Skeletal muscle tissue (tissue), 4 donors: ENCODE measurements around the gene RNU11. TPM values are rescaled to one million over a fixed set of nuclear protein-coding genes. Genes with fewer than 3 reads are reported as not detected.

Experiments used
- H3K27ac ChIP-seq: one replicate; pipeline ENCODE4 v1.7.0; 2013; ENCODE audit warnings: mild to moderate bottlenecking, low read depth, low read length, inconsistent platforms
- H3K27me3 ChIP-seq, 3 donors: one replicate each; pipeline ENCODE4 v1.7.0; 2013; ENCODE audit warnings: low read length in 3 of 3; ENCODE audit not compliant: control insufficient read depth in 3 of 3, insufficient read depth in 3 of 3
- H3K36me3 ChIP-seq, 3 donors: one replicate each; pipeline ENCODE4 v1.7.0; 2013; ENCODE audit warnings: low read length in 3 of 3; ENCODE audit not compliant: control insufficient read depth in 3 of 3, insufficient read depth in 3 of 3
- H3K4me1 ChIP-seq, 3 donors: one replicate each; pipeline ENCODE4 v1.7.0; 2013; ENCODE audit warnings: low read length in 3 of 3, mild to moderate bottlenecking in 3 of 3; ENCODE audit not compliant: control insufficient read depth in 3 of 3, insufficient read depth in 3 of 3
- H3K4me3 ChIP-seq, 3 donors: one replicate each; pipeline ENCODE4 v1.7.0; 2013; ENCODE audit warnings: low read length in 3 of 3
- H3K9ac ChIP-seq, 3 donors: one replicate each; pipeline ENCODE4 v1.7.0; 2013; ENCODE audit warnings: low read length in 3 of 3, mild to moderate bottlenecking in 3 of 3, moderate library complexity in 2 of 3, low read depth in 1 of 3
- H3K9me3 ChIP-seq, 3 donors: one replicate each; pipeline ENCODE4 v1.7.0; 2013; ENCODE audit warnings: low read length in 3 of 3; ENCODE audit not compliant: control insufficient read depth in 3 of 3
- total RNA-seq: library from RNA; depleted of rRNA; stranded (reverse); fragments of >200 nt; gene quantifications from one replicate; pipeline ENCODE4 v1.2.3, GENCODE V29; 2014
- donor health status: Osteomylitis.

RNU11 gene
- not detected for total RNA-seq

DNA sequence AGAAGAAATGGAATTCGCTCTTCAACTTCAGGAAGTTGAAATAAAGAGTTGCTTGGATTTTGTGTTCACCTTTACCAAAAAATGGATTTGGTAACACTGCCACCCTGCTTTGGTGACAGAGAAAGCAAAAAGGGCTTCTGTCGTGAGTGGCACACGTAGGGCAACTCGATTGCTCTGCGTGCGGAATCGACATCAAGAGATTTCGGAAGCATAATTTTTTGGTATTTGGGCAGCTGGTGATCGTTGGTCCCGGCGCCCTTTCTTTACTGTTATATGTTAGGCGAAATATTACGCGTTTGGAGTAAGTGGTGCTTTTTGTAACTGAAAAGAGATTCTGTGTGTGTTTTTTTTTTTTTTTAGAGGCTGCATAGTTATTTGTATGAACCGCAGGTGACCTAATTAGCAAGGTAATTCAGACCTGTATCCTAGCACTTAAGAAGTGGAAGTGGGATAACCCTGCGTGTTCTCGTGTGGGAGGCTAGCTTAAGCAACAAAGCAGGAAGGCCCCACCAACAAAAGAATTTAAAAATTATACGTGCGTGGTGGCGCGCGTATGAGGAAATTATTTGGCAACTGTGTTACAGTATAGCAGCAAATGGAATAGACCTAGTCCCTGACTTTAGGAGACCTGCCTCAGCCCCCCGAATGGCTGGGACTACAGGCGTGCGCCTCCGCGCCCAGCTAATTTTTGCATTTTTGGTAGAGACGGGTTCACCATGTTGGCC is at the start of gene RNU11:
RNU11 (plus strand) TSS at position 127 of the 725 bp plus-strand sequence.
- peak within 1 kb of the TSS; percentile 82 to 96 (median 90) for H3K9ac ChIP-seq
- no peaks in the 10 kb centered on the region for H3K9me3 ChIP-seq
- no peaks in the 10 kb centered on the region for H3K36me3 ChIP-seq
- H3K27me3 ChIP-seq = no peaks in the 10 kb centered on the region
- peaks cover 15 to 35% (median 22%) of the 10 kb centered on the region in 3 donors for H3K4me1 ChIP-seq
- peak within 1 kb of the TSS; percentile 69 to 91 (median 86) for H3K4me3 ChIP-seq
- H3K27ac ChIP-seq = peak within 1 kb of the TSS; percentile 92

DNA sequence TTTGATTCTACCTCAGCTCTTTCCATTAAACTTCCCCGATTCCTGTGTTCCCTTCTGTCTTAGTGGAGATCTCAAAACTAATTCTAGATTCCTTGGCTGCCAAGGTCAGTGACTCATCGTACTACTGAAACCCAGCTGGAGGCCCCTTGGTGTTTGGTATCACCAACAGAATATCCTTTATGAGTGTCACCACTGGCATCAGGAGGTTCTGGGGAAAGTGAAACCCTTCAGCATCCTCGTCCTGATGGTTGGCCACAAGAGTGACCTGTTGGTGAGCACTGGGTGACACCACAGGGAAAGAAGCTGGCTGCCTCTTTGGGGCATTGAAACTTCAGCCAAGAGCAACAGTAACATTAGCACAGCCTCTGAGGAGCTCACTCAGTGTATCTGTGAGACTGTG is 46.7 kb upstream of the RNU11 start:
- Histone ChIP-seq H3K9ac (no peak overlapping the region), H3K9me3 (no peaks in the 10 kb centered on the region), H3K27me3 (no peaks in the 10 kb centered on the region), H3K4me3 (no peak overlapping the region), H3K4me1 (peaks cover 0 to 8% (median 7%) of the 10 kb centered on the region in 3 donors), H3K36me3 (peaks cover 24 to 29% (median 26%) of the 10 kb centered on the region in 3 donors), H3K27ac (no peak overlapping the region)

GRCh38 chr1:28602536-28603439 is 45.6 kb upstream of the RNU11 start:
- Histone ChIP-seq H3K27me3 (no peaks in the 10 kb centered on the region), H3K4me3 (no peak overlapping the region), H3K4me1 (peaks cover 0 to 8% (median 7%) of the 10 kb centered on the region in 3 donors), H3K9me3 (no peaks in the 10 kb centered on the region), H3K9ac (no peak overlapping the region), H3K27ac (no peak overlapping the region), H3K36me3 (peaks cover 33 to 36% (median 35%) of the 10 kb centered on the region in 3 donors)

GRCh38 chr1:28604411-28604810 is 44.0 kb upstream of the RNU11 start:
- no peak overlapping the region for H3K4me3 ChIP-seq
- H3K27ac ChIP-seq = no peak overlapping the region
- peaks cover 34 to 37% (median 36%) of the 10 kb centered on the region in 3 donors for H3K36me3 ChIP-seq
- no peak overlapping the region for H3K9ac ChIP-seq
- peaks cover 0 to 8% (median 7%) of the 10 kb centered on the region in 3 donors for H3K4me1 ChIP-seq
- no peaks in the 10 kb centered on the region for H3K9me3 ChIP-seq
- no peaks in the 10 kb centered on the region for H3K27me3 ChIP-seq

GRCh38 chr1:28604962-28605361 is 43.4 kb upstream of the RNU11 start:
- Histone ChIP-seq H3K27me3 (no peaks in the 10 kb centered on the region), H3K9ac (peak overlapping the region in 1 of 3 donors; percentile 16), H3K27ac (no peak overlapping the region), H3K4me3 (no peak overlapping the region), H3K4me1 (peaks cover 0 to 8% (median 7%) of the 10 kb centered on the region in 3 donors), H3K9me3 (no peaks in the 10 kb centered on the region), H3K36me3 (peaks cover 34 to 37% (median 36%) of the 10 kb centered on the region in 3 donors)

GRCh38 chr1:28606771-28607170 is 41.6 kb upstream of the RNU11 start:
- H3K36me3 ChIP-seq = peaks cover 41 to 47% (median 45%) of the 10 kb centered on the region in 3 donors
- H3K9ac ChIP-seq = no peak overlapping the region
- no peak overlapping the region for H3K27ac ChIP-seq
- H3K9me3 ChIP-seq = no peaks in the 10 kb centered on the region
- H3K27me3 ChIP-seq = no peaks in the 10 kb centered on the region
- no peak overlapping the region for H3K4me3 ChIP-seq
- H3K4me1 ChIP-seq = peaks cover 0 to 6% (median 6%) of the 10 kb centered on the region in 3 donors

- H3K9me3 ChIP-seq = no peaks in the 10 kb centered on the region
- H3K36me3 ChIP-seq = peaks cover 26 to 51% (median 42%) of the 10 kb centered on the region in 3 donors
- H3K4me1 ChIP-seq = no peaks in the 10 kb centered on the region
- H3K9ac ChIP-seq = no peak overlapping the region
- H3K27me3 ChIP-seq = no peaks in the 10 kb centered on the region
- no peak overlapping the region for H3K27ac ChIP-seq
- H3K4me3 ChIP-seq = no peak overlapping the region
These were observed 35.2 kb upstream of the RNU11 start for GRCh38 chr1:28613175-28613574.

GRCh38 chr1:28631713-28632112 is 16.7 kb upstream of the RNU11 start:
- H3K9me3 ChIP-seq = no peaks in the 10 kb centered on the region
- H3K27ac ChIP-seq = no peak overlapping the region
- H3K36me3 ChIP-seq = no peaks in the 10 kb centered on the region
- no peak overlapping the region for H3K9ac ChIP-seq
- H3K4me1 ChIP-seq = no peaks in the 10 kb centered on the region
- no peaks in the 10 kb centered on the region for H3K27me3 ChIP-seq
- no peak overlapping the region for H3K4me3 ChIP-seq

DNA sequence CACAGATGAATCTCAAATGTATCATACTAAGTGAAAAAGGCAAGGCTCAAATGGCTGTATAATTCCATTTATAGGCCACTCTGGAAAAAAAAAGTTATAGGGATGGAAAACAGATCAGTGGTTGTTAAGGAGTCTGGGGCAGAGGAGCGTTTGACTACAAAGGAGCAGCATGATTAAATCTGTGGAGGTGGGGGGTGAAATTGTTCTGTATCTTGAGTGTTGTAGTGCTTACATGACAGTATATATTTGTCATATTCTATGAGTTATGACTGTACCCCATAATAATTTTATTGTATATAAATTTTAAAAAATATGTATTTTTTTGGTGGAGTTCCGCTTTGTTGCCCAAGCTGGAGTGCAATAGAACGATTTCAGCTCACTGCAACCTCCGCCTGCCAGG is 15.8 kb upstream of the RNU11 start:
- Histone ChIP-seq H3K27me3 (no peaks in the 10 kb centered on the region), H3K4me3 (no peak overlapping the region), H3K9me3 (no peaks in the 10 kb centered on the region), H3K36me3 (no peaks in the 10 kb centered on the region), H3K27ac (no peak overlapping the region), H3K4me1 (no peaks in the 10 kb centered on the region), H3K9ac (no peak overlapping the region)

DNA sequence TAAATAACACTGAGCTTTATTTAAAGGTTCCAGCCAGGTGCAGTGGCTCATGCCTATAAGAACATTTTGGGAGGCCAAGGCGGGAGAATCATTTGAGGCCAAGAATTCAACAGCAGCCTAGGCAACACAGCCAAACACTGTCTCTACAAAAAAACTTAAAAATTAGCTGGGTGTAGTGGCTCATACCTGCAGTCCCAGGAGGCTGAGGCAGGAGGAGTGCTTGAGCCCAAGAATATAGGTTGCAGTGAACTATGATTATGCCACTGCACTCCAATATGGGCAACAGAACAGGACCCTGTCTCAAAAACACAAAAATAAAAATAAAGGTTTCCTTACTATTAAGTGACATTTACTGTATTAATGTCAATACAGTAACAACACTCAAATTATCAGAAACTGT is 7.6 kb upstream of the RNU11 start:
- Histone ChIP-seq H3K9me3 (no peaks in the 10 kb centered on the region), H3K27me3 (no peaks in the 10 kb centered on the region), H3K9ac (peak overlapping the region in 1 of 3 donors; percentile 14), H3K4me1 (peaks cover 15 to 36% (median 20%) of the 10 kb centered on the region in 3 donors), H3K4me3 (no peak overlapping the region), H3K36me3 (no peaks in the 10 kb centered on the region), H3K27ac (no peak overlapping the region)
